Naive thymus-derived CD4-positive, alpha-beta T cell (primary cell): ENCODE measurements around the gene ADAMTS17. TPM values are rescaled to one million over a fixed set of nuclear protein-coding genes. Genes with fewer than 3 reads are reported as not detected.

Experiments used
- ATAC-seq: fragments of 150-1000 bp; cut with Tn5 transposase; 2 replicates; pipeline ENCODE4 v1.10.0; 2021; ENCODE audit warnings: mild to moderate bottlenecking, moderate library complexity
- CTCF ChIA-PET: fragments of 350-600 bp; sonication (Branson Sonifier 250); formaldehyde crosslinking; loops from one replicate; lab custom pipeline; 2021; ENCODE audit warnings: antibody characterized with exemption; lab: Charles Lee
- POLR2A ChIA-PET: fragments of 350-600 bp; sonication (Branson Sonifier 250); formaldehyde crosslinking; loops from one replicate; lab custom pipeline; 2021; ENCODE audit warnings: antibody characterized with exemption, inconsistent platforms; lab: Charles Lee
- DNase-seq, 9 donors: peaks; one replicate each; pipeline versions ENCODE4 v3.0.0 to v3.0.0-alpha.2; 2020 to 2022; ENCODE audit warnings: mixed read lengths in 1 of 9
- H3K27ac ChIP-seq: one replicate; pipeline ENCODE4 v1.7.0; 2013; ENCODE audit warnings: mild to moderate bottlenecking, low read depth, low read length, moderate library complexity
- H3K27me3 ChIP-seq, 2 donors: one replicate each; pipeline ENCODE4 v1.7.0; 2013; ENCODE audit warnings: low read length in 2 of 2, mild to moderate bottlenecking in 2 of 2, moderate library complexity in 2 of 2; ENCODE audit not compliant: control insufficient read depth in 2 of 2, insufficient read depth in 2 of 2
- H3K36me3 ChIP-seq, 3 experiments: 1 replicate in 2 of 3; 2 replicates in 1 of 3; pipeline ENCODE4 v1.7.0; 2013; ENCODE audit warnings: low read length in 3 of 3, mild to moderate bottlenecking in 3 of 3, moderate library complexity in 1 of 3; ENCODE audit not compliant: insufficient read depth in 3 of 3, control insufficient read depth in 2 of 3
- H3K4me1 ChIP-seq, 2 donors: one replicate each; pipeline ENCODE4 v1.7.0; 2013; ENCODE audit warnings: low read length in 2 of 2, mild to moderate bottlenecking in 2 of 2, moderate library complexity in 1 of 2; ENCODE audit not compliant: control insufficient read depth in 2 of 2, insufficient read depth in 2 of 2
- H3K4me3 ChIP-seq: 2 replicates; pipeline ENCODE4 v1.7.0; 2013; ENCODE audit warnings: mild to moderate bottlenecking, low read length
- H3K9me3 ChIP-seq, 3 experiments: 1 replicate in 2 of 3; 2 replicates in 1 of 3; pipeline ENCODE4 v1.7.0; 2013; ENCODE audit warnings: low read length in 3 of 3; ENCODE audit not compliant: control insufficient read depth in 2 of 3
- H3K27ac Mint-ChIP-seq, 9 donors: one replicate each; pipeline ENCODE4 v1.8.0; 2020 to 2022; ENCODE audit warnings: mixed read lengths in 9 of 9, mild to moderate bottlenecking in 8 of 9, moderate library complexity in 5 of 9, inconsistent platforms in 2 of 9
- H3K27me3 Mint-ChIP-seq, 5 donors: one replicate each; pipeline ENCODE4 v1.8.0; 2021 to 2022; ENCODE audit warnings: mixed read lengths in 5 of 5, mild to moderate bottlenecking in 1 of 5
- H3K36me3 Mint-ChIP-seq, 5 donors: one replicate each; pipeline ENCODE4 v1.8.0; 2020 to 2022; ENCODE audit warnings: mixed read lengths in 5 of 5, mild to moderate bottlenecking in 3 of 5, inconsistent platforms in 1 of 5
- H3K4me1 Mint-ChIP-seq, 7 donors: one replicate each; pipeline ENCODE4 v1.8.0; 2020 to 2022; ENCODE audit warnings: mixed read lengths in 7 of 7, mild to moderate bottlenecking in 3 of 7, inconsistent platforms in 1 of 7
- H3K4me3 Mint-ChIP-seq, 10 donors: one replicate each; pipeline ENCODE4 v1.8.0; 2020 to 2022; ENCODE audit warnings: mild to moderate bottlenecking in 10 of 10, mixed read lengths in 10 of 10, moderate library complexity in 6 of 10, inconsistent platforms in 2 of 10
- H3K9me3 Mint-ChIP-seq, 11 donors: one replicate each; pipeline ENCODE4 v1.8.0; 2020 to 2022; ENCODE audit warnings: mixed read lengths in 11 of 11, mild to moderate bottlenecking in 4 of 11, inconsistent platforms in 1 of 11, moderate library complexity in 1 of 11
- intact Hi-C, 2 donors: fragments of 100-400 bp; cut with micrococcal nuclease; formaldehyde crosslinking; loops; one replicate each; pipeline ENCODE4 v1.15.1; 2023
- polyA plus RNA-seq, 2 donors: library from polyadenylated mRNA; unstranded; fragments of 300-500 nt; fragmentation: Illumina TruSeq; gene quantifications; one replicate each; pipeline ENCODE4 v1.2.3, GENCODE V29; 2021
- total RNA-seq, 6 experiments: library from RNA in 5 of 6; stranded (reverse) in 5 of 6; gene quantifications; 1 replicate in 5 of 6; 2 replicates in 1 of 6; pipeline ENCODE4 v1.2.3 and lab custom pipeline; 2021 to 2026

ADAMTS17 gene
- total and polyA plus RNA-seq, 7 experiments from 2014 or later = 1.5 to 13.5 (median 3.2) TPM

DNA sequence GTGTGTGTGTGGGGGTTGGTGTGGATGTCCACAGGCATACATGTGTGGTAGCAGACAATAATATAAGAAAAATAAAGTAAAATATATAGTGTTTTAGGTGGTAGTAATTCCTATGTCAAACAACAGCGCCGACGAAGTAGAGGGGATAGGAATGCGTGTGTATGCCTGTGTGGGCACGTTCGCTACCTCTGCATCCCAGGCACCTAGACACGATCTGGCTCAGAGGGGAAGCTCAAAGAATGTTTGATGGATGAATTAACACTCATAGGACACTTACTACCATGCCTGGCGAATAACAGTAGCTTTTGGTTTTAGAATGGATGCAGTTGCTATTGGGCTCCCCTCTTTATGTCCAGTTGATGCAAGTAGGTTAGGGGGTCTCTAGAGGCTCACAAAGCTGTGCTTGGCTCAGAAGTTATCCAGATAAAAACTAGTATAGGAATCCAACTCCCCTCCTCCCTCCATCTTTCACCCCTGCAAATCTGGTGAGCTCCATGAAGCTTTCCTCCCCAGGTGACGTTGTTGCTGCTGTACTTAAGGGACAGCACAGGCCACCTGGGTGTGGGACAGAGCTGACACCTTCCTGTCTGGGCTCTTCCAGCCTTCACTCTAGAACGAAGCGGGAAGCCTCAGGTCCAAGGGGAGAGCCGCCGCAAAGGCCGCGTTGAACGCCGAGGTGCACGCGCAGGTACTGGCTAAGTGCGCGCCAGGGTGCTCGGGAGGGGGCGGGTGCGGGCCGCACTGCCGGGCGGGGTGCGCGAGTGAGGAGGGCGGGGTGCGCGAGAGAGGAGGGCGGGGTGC lies 415.9 kb downstream of the ADAMTS17 start:
- CTCF ChIA-PET = interaction anchor here (0.8 to 1.5 kb wide), 2 partner anchors 413 to 1716 kb away, joined by 3 to 7 read pairs; no protein-coding TSS in a partner anchor
- Histone ChIP-seq H3K4me3 (peak overlapping the region; percentile 44), H3K9me3 (no peaks in the 10 kb centered on the region), H3K4me1 (peaks cover 12 to 17% of the 10 kb centered on the region in 2 donors), H3K27me3 (no peaks in the 10 kb centered on the region), H3K36me3 (no peaks in the 10 kb centered on the region), H3K27ac (peak overlapping the region; percentile 67)
- POLR2A ChIA-PET = interaction anchor here (0.6 to 1.8 kb wide), 11 partner anchors 13 to 1274 kb away, joined by 3 to 8 read pairs (median 3); partner anchors contain the start of genes ASB7, LINS1 and LYSMD4
- intact Hi-C loops = loop anchor here (2.0 to 10.0 kb wide), 9 partner anchors 114 to 1961 kb away; partner anchors contain the start of genes ARRDC4 (in 2 of the 2), LRRC28 (in 2 of the 2), CHSY1 (in 1 of the 2) and LYSMD4 (in 1 of the 2)
- Mint-ChIP-seq H3K4me3 (peak overlapping the region; percentile 72 to 89 (median 88)), H3K27ac (peak overlapping the region; percentile 83 to 98 (median 92)), H3K4me1 (peaks cover 13 to 28% (median 19%) of the 10 kb centered on the region in 7 donors), H3K36me3 (no peaks in the 10 kb centered on the region), H3K27me3 (peaks cover 0 to 44% (median 9%) of the 10 kb centered on the region in 5 donors), H3K9me3 (peaks cover 0 to 5% (median 0%) of the 10 kb centered on the region in 11 donors)
- peak; percentile 48 to 80 (median 71) for DNase-seq
- peak; percentile 83 for ATAC-seq

DNA sequence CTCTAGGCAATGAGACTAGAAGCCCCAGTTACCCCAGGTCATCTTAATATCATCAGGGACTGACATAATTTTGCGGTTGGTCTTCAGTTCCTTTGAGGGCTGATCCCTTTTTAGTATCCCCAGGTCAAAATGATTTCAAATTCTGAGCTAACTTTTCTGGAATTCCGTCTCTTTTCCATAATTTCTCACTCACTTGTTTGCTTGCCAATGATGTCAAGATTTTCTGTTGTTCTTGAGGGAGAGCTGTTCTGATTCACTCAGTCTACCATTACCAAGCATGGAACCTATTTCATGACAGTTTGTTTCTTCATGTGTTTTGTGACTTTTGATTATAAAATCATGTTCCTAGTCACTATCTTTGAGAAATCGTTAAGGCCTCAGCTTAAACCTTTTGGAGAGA lies 418.1 kb downstream of the ADAMTS17 start:
- no peak overlapping the region for H3K27ac ChIP-seq
- H3K4me3 Mint-ChIP-seq = no peak overlapping the region
- POLR2A ChIA-PET = interaction anchor here (1.2 kb wide), 1 partner anchor 647 kb away, joined by 3 read pairs; no protein-coding TSS in a partner anchor

More for the DNA sequence above, 418.1 kb downstream of the ADAMTS17 start:
- Mint-ChIP-seq H3K27me3 (peaks cover 17 to 46% (median 26%) of the 10 kb centered on the region in 5 donors), H3K27ac (no peak overlapping the region), H3K36me3 (no peaks in the 10 kb centered on the region), H3K9me3 (peaks cover 0 to 3% (median 0%) of the 10 kb centered on the region in 11 donors), H3K4me1 (peaks cover under 1 to 12% (median 8%) of the 10 kb centered on the region in 7 donors)
- Histone ChIP-seq H3K9me3 (no peaks in the 10 kb centered on the region), H3K4me1 (peaks cover 7 to 9% of the 10 kb centered on the region in 2 donors), H3K36me3 (no peaks in the 10 kb centered on the region), H3K4me3 (no peak overlapping the region), H3K27me3 (no peaks in the 10 kb centered on the region)
- intact Hi-C loops = loop anchor here (10.0 kb wide), 3 partner anchors 1371 to 1959 kb away; partner anchors contain the start of genes ARRDC4 (in 2 of the 2), SNRPA1 (in 1 of the 2) and TARS3 (in 1 of the 2)
- no peak for ATAC-seq
- CTCF ChIA-PET = interaction anchor here (0.6 kb wide), 1 partner anchor 218 kb away, joined by 3 read pairs; no protein-coding TSS in a partner anchor
- no peak for DNase-seq

Other genes with a start within 250 kb of the ADAMTS17 start
- gene CERS3, start 187.0 kb upstream of the ADAMTS17 start, total RNA-seq = 1 to 10 TPM; 1.8 to 5.5 (median 4.0) TPM
- under 1 TPM; 0.27 to 0.55 TPM for gene CERS3, start 187.0 kb upstream of the ADAMTS17 start, polyA plus RNA-seq